HAP-1 (cell line): ENCODE measurements around the gene EGF.
"Not testable (repeated sequence)": the region's sequence is repeated elsewhere in the genome, so short reads cannot be mapped to it uniquely, and the experiment has no call there.

ENCODE experiments used
- DNase-seq, 2 experiments: peaks; one replicate each; pipeline ENCODE4 v3.0.0-alpha.2; 2016 to 2020; ENCODE audit warnings: low spot score in 2 of 2
- H3K27me3 ChIP-seq: fragments of 250-450 bp; sonication (Bioruptor Pico); 2 replicates; pipeline ENCODE4 v1.5.1; 2020; ENCODE audit warnings: low read depth, mild to moderate bottlenecking, moderate library complexity
- H3K36me3 ChIP-seq: fragments of 250-450 bp; sonication (Bioruptor Pico); replicated peaks from 2 replicates; pipeline ENCODE4 v1.5.1; 2020; ENCODE audit warnings: mild to moderate bottlenecking
- H3K4me1 ChIP-seq: fragments of 250-450 bp; sonication (Bioruptor Pico); 2 replicates; pipeline ENCODE4 v1.5.1; 2020; ENCODE audit warnings: mild to moderate bottlenecking
- H3K4me3 ChIP-seq: fragments of 250-450 bp; sonication (Bioruptor Pico); 2 replicates; pipeline ENCODE4 v1.5.1; 2020; ENCODE audit warnings: mild to moderate bottlenecking, moderate library complexity
- H3K9me3 ChIP-seq: fragments of 250-450 bp; sonication (Bioruptor Pico); 2 replicates; pipeline ENCODE4 v1.5.1; 2020; ENCODE audit warnings: mild to moderate bottlenecking, moderate library complexity
- in situ Hi-C: fragments of 300-500 bp; cut with MboI; formaldehyde crosslinking; loops from 3 replicates; pipeline ENCODE4 v1.14.3; 2020; ENCODE audit warnings: low sequenced_read_pairs, inconsistent platforms, mixed read lengths

Gene EGF

GRCh38 chr4:109912706-109913595 lies at the start of gene EGF:
TSS of gene EGF (plus strand) at chr4:109912883. CDS start at chr4:109913336, 453 bp downstream.
- Histone ChIP-seq H3K36me3 (no peaks in the 10 kb centered on the region), H3K4me3 (peak within 1 kb of the TSS; percentile 12), H3K4me1 (peaks cover 24% of the 10 kb centered on the region), H3K9me3 (no peaks in the 10 kb centered on the region), H3K27me3 (no peaks in the 10 kb centered on the region)
- DNase-seq: peak; percentile 22 to 34
- in situ Hi-C loops: no loop called here

GRCh38 chr4:109864134-109864533 lies 48.5 kb upstream of the EGF start:
- no peak for DNase-seq
- H3K36me3 ChIP-seq: no peaks in the 10 kb centered on the region
- H3K4me1 ChIP-seq: peaks cover 10% of the 10 kb centered on the region
- H3K27me3 ChIP-seq: no peaks in the 10 kb centered on the region
- H3K9me3 ChIP-seq: no peaks in the 10 kb centered on the region
- in situ Hi-C loops: no loop called here
- no peak overlapping the region for H3K4me3 ChIP-seq

DNA sequence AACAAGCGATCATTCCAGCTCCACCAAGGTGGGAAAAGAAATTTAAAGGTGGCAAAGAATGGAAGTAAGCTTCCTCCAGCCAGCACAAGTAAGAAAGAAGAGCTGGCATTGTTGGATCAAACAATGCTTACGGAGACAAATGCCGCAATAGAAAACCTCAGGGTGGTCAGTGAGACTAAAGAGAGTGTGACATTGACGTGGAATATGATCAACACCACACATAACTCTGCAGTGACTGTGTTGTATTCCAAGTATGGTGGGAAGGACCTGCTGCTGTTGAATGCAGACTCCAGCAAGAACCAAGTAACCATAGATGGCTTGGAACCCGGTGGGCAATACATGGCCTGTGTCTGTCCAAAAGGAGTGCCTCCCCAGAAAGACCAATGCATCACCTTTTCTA lies 42.6 kb upstream of the EGF start:
- Histone ChIP-seq H3K4me1 (no peaks in the 10 kb centered on the region), H3K4me3 (no peak overlapping the region), H3K9me3 (no peaks in the 10 kb centered on the region), H3K36me3 (no peaks in the 10 kb centered on the region), H3K27me3 (no peaks in the 10 kb centered on the region)
- no peak for DNase-seq
- in situ Hi-C loops: no loop called here

- no peaks in the 10 kb centered on the region for H3K27me3 ChIP-seq
- H3K4me1 ChIP-seq: no peaks in the 10 kb centered on the region
- H3K36me3 ChIP-seq: no peaks in the 10 kb centered on the region
- DNase-seq: no peak
- H3K4me3 ChIP-seq: no peak overlapping the region
- H3K9me3 ChIP-seq: no peaks in the 10 kb centered on the region
- in situ Hi-C loops: no loop called here
Observed at GRCh38 chr4:109872065-109872464, 40.6 kb upstream of the EGF start.

- no peaks in the 10 kb centered on the region for H3K9me3 ChIP-seq
- DNase-seq: no peak
- in situ Hi-C loops: no loop called here
- H3K4me3 ChIP-seq: no peak overlapping the region
- H3K27me3 ChIP-seq: no peaks in the 10 kb centered on the region
- H3K36me3 ChIP-seq: no peaks in the 10 kb centered on the region
- no peaks in the 10 kb centered on the region for H3K4me1 ChIP-seq
Observed at GRCh38 chr4:109872950-109873656, 39.6 kb upstream of the EGF start.

DNA sequence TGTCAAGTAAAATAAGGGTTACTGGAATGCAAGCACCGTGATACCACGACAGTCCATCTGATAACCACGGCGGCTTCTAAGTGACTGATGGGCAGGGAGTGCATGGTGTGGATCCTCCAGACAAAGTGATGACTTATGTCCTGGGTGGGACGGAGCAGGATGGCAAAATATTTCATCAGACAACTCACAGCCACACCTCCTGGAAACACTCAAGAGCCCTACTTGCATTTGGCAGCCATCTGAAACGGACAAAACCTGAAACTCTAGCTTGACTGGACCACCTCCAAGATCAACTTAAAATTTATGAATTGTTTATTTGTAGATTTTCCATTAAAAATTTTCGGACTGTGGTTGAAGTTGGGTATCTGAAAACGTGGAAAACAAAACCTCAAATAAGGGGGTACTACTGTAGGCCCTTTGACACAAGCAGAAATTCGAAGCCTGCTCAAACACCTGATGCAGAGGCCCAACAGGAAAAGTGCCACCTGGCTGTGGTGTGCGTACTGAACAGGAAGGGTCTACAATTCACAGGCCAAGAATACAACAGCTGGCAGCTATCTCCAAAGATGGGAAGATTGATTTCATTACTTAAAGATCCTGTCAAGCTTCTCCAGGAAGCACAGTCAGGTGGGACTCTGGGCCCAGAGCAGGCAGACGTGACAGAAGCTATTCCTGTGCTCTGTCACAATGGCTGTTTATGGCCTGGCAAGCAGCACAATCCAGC lies 38.7 kb upstream of the EGF start:
- no peak for DNase-seq
- no peak overlapping the region for H3K4me3 ChIP-seq
- in situ Hi-C loops: no loop called here

DNA sequence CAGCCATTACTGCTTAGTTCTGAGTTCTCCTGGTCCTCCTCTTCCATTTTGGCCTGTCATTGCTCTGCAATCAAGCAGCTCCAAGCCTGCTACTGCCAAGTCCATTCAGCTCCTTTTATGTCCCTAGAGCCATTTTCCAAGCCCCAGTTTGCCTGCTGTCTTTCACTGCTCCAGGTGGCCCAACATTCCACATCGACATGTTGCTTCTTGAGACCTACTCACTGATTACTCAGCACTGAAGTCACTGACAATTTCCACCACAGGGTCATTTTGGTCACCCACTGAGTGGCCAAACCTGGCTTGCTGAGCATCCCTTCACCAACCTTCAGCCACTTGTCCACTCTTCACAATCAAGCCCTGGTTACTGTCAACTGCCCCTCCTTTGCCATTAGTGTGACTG lies 37.6 kb upstream of the EGF start:
- no peaks in the 10 kb centered on the region for H3K27me3 ChIP-seq
- no peaks in the 10 kb centered on the region for H3K9me3 ChIP-seq
- H3K36me3 ChIP-seq: no peaks in the 10 kb centered on the region
- no peak overlapping the region for H3K4me3 ChIP-seq
- no peaks in the 10 kb centered on the region for H3K4me1 ChIP-seq
- no peak for DNase-seq
- in situ Hi-C loops: no loop called here

More for the DNA sequence above, 38.7 kb upstream of the EGF start:
- no peaks in the 10 kb centered on the region for H3K9me3 ChIP-seq
- H3K4me1 ChIP-seq: no peaks in the 10 kb centered on the region
- no peaks in the 10 kb centered on the region for H3K27me3 ChIP-seq
- no peaks in the 10 kb centered on the region for H3K36me3 ChIP-seq

DNA sequence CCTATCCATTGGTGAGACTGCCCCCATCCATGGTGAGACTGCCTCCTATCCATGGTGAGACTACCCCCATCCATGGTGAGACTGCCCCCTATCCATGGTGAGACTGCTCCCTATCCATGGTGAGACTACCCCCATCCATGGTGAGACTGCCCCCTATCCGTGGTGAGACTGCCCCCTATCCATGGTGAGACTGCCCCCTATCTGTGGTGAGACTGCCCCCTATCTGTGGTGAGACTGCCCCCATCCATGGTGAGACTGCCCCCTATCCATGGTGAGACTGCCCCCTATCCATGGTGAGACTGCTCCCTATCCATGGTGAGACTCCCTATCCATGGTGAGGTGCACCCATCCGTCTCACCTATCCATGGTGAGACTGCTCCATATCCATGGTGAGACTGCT lies 37.1 kb upstream of the EGF start:
- H3K4me3 ChIP-seq, H3K9me3 ChIP-seq, H3K4me1 ChIP-seq, in situ Hi-C loops, DNase-seq, H3K27me3 ChIP-seq, H3K36me3 ChIP-seq: not testable (repeated sequence)

- in situ Hi-C loops: no loop called here
- no peaks in the 10 kb centered on the region for H3K4me1 ChIP-seq
- H3K9me3 ChIP-seq: no peaks in the 10 kb centered on the region
- no peaks in the 10 kb centered on the region for H3K36me3 ChIP-seq
- no peak for DNase-seq
- H3K4me3 ChIP-seq: no peak overlapping the region
- no peaks in the 10 kb centered on the region for H3K27me3 ChIP-seq
Observed at GRCh38 chr4:109876634-109877265, 35.9 kb upstream of the EGF start.

DNA sequence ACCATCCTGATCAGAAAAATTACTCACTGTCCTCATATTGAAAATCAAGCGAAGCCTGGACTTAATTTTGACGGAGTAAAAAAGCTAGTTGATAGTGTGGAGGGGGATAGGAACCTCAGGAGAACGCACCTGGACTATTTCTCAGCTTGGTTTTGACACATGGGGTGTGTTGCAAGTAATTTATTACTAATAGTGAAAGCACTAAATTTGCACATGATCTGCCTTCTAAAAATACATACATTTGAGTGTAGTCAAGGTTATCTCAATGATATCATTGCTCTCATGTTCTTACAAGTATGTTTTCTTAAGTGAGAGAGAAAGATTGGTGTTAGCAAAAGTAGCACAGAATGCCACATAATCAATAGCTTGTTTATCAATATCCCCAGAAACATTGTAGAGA lies 35.3 kb upstream of the EGF start:
- Histone ChIP-seq H3K4me3 (no peak overlapping the region), H3K4me1 (no peaks in the 10 kb centered on the region), H3K9me3 (no peaks in the 10 kb centered on the region), H3K27me3 (no peaks in the 10 kb centered on the region), H3K36me3 (no peaks in the 10 kb centered on the region)
- no peak for DNase-seq
- in situ Hi-C loops: no loop called here

DNA sequence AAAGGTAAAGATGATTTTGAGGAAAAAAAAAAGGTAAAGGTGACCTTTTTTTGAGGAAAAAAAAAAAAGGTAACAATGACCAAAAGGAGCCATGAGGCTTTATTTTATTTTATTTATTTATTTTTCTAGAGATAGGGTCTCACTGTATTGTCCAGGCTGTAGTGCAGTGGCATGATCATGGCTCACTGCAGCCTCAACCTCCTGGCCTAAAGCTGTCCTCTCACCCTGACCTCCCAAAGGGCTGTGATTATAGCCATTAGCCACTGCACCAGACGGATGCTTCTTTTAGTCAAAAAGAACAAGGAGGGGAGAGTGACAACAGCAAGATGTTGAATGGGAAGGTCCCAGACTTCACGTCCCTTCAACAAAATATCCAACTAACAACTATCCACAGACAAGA lies 34.3 kb upstream of the EGF start:
- no peaks in the 10 kb centered on the region for H3K27me3 ChIP-seq

DNA sequence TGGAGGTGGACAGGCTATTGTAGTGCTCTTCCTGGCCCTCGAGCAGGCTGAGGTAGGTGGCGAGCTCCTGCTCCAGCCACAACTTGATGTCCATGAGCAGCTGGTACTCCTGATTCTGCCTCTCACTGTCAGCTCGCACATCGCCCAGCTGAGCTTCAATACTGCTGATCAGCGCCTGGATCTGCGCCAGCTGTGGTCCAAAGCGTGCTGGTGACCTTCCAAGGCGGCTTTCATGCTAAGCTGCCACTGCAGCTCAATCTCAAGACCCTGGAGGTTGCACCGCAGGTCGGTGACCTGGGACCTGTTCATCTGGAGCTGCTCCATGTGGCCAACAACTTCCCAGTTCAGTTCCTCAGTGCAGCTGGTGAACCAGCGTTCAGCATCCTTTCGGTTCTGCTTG lies 33.6 kb upstream of the EGF start:
- H3K4me1 ChIP-seq: no peaks in the 10 kb centered on the region

More for the DNA sequence above, 34.3 kb upstream of the EGF start:
- no peaks in the 10 kb centered on the region for H3K4me1 ChIP-seq
- no peak for DNase-seq
- no peak overlapping the region for H3K4me3 ChIP-seq
- H3K9me3 ChIP-seq: no peaks in the 10 kb centered on the region
- in situ Hi-C loops: no loop called here
- H3K36me3 ChIP-seq: no peaks in the 10 kb centered on the region

DNA sequence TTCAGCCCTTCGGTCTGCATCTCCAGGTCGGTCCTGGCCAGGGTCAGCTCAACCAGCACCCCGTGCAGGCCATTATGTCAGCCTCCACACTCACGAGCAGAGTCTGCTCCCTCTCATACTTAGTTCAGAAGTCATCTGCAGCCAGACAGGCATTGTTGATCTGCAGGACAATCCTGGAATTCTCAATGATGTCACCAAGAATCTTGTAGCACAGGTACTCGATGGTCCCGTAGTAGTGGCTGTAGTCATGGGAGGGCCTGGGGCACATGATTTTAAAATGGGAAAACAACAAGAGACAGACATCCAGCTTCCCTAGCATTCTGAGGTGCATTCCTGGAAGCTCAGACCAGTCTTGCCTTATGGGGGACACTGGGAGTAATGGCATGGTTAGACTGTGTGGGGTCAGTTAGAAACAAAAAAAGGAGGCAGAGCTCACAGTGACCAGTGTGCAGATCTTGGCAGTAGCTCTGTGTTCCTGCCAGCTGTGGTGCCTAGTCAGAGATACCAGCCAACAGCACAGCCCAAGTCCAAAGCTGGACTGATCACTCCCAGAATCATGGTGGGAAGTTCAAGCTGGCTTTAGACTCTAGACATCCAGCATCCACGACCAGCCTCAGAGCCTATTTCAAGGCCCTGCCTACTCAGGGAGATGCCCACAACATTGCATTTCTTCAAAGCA lies 32.9 kb upstream of the EGF start:
- no peaks in the 10 kb centered on the region for H3K36me3 ChIP-seq
- no peak overlapping the region for H3K4me3 ChIP-seq
- DNase-seq: no peak
- no peaks in the 10 kb centered on the region for H3K27me3 ChIP-seq
- in situ Hi-C loops: no loop called here
- H3K4me1 ChIP-seq: no peaks in the 10 kb centered on the region
- no peaks in the 10 kb centered on the region for H3K9me3 ChIP-seq

More for the DNA sequence above, 33.6 kb upstream of the EGF start:
- in situ Hi-C loops: no loop called here
- H3K4me3 ChIP-seq: no peak overlapping the region
- H3K36me3 ChIP-seq: no peaks in the 10 kb centered on the region
- H3K9me3 ChIP-seq: no peaks in the 10 kb centered on the region
- H3K27me3 ChIP-seq: no peaks in the 10 kb centered on the region
- DNase-seq: no peak
